ENCODE results near the gene INTS4. TPM values are rescaled to one million over a fixed set of nuclear protein-coding genes. Genes with fewer than 3 reads are reported as not detected.
"Not testable (repeated sequence)": the region's sequence is repeated elsewhere in the genome, so short reads cannot be mapped to it uniquely, and the experiment has no call there.

The INTS4 gene
- total and polyA plus RNA-seq, 10 of the 15 experiments (the other 5 are each of a cell fraction or from before 2014, with no cell fraction given): 20.2 to 50.5 (median 40.0) TPM

GRCh38 chr11:77908835-77909234 is 85.6 kb downstream of the INTS4 start (continued):
- TF ChIP-seq ZZZ3 (IDR thresholded peaks at IDR 0.05; ENCODE audit: control insufficient read depth, insufficient read length, low read depth) (no peak), BHLHE40 (IDR thresholded peaks at IDR 0.05; ENCODE audit: borderline replicate concordance in 1 of 2, low read depth in 2 of 2, low read length in 1 of 2) (no peak)

GRCh38 chr11:77894949-77895348 is 99.5 kb downstream of the INTS4 start:
- SMC1A ChIA-PET (ENCODE audit: uncharacterized antibody, unreplicated experiment); FAIRE-seq; H2AFZ ChIP-seq (ENCODE audit: control insufficient read depth, low read depth, low read length); H3K9me3 ChIP-seq (replicated peaks; ENCODE audit: control insufficient read depth, insufficient read depth, low read length); CTCF ChIA-PET; DNase-seq (ENCODE audit: low read depth, low spot score); H3K4me3 ChIP-seq; BruUV-seq (replicated peaks); H3K4me2 ChIP-seq (ENCODE audit: control insufficient read depth, insufficient read depth); POLR2A ChIA-PET; in situ Hi-C loops (cut with MboI); intact Hi-C loops (cut with micrococcal nuclease; ENCODE audit: unreplicated experiment); H3K27me3 ChIP-seq (replicated peaks in 1 of 2; ENCODE audit: control insufficient read depth in 2 of 2, insufficient read depth in 2 of 2, low read length in 1 of 2); ATAC-seq; H4K20me1 ChIP-seq (ENCODE audit: control insufficient read depth, insufficient read depth); H3K36me3 ChIP-seq (ENCODE audit: control insufficient read depth in 2 of 2, insufficient read depth in 2 of 2, low read length in 1 of 2); H3K9ac ChIP-seq (ENCODE audit: control insufficient read depth, insufficient read depth, low read length); H3K27ac ChIP-seq (ENCODE audit: control insufficient read depth, insufficient read depth); RAD21 ChIA-PET (ENCODE audit: unreplicated experiment); H3K4me1 ChIP-seq (ENCODE audit: control insufficient read depth, insufficient read depth, low read length); H3K79me2 ChIP-seq (ENCODE audit: control insufficient read depth, insufficient read depth, low read length): not testable (repeated sequence)
- WGBS (ENCODE audit: insufficient coverage, insufficient replicate concordance, low lambda C conversion rate, missing lambda C conversion rate): 100% methylated on average over 1 of the region's 1 CpG

- 92% methylated on average over 1 of the region's 4 CpGs for WGBS (ENCODE audit: insufficient coverage, insufficient replicate concordance, low lambda C conversion rate, missing lambda C conversion rate)
- DNase-seq (ENCODE audit: low read depth, low spot score); CTCF ChIA-PET; H3K4me2 ChIP-seq (ENCODE audit: control insufficient read depth, insufficient read depth); H3K27ac ChIP-seq (ENCODE audit: control insufficient read depth, insufficient read depth); H3K79me2 ChIP-seq (ENCODE audit: control insufficient read depth, insufficient read depth, low read length); H3K36me3 ChIP-seq (ENCODE audit: control insufficient read depth in 2 of 2, insufficient read depth in 2 of 2, low read length in 1 of 2); H3K9me3 ChIP-seq (replicated peaks; ENCODE audit: control insufficient read depth, insufficient read depth, low read length); H3K4me3 ChIP-seq; BruUV-seq (replicated peaks); ATAC-seq; SMC1A ChIA-PET (ENCODE audit: uncharacterized antibody, unreplicated experiment); H3K4me1 ChIP-seq (ENCODE audit: control insufficient read depth, insufficient read depth, low read length); H4K20me1 ChIP-seq (ENCODE audit: control insufficient read depth, insufficient read depth); H3K9ac ChIP-seq (ENCODE audit: control insufficient read depth, insufficient read depth, low read length); intact Hi-C loops (cut with micrococcal nuclease; ENCODE audit: unreplicated experiment); H2AFZ ChIP-seq (ENCODE audit: control insufficient read depth, low read depth, low read length); in situ Hi-C loops (cut with MboI); POLR2A ChIA-PET; RAD21 ChIA-PET (ENCODE audit: unreplicated experiment); H3K27me3 ChIP-seq (replicated peaks in 1 of 2; ENCODE audit: control insufficient read depth in 2 of 2, insufficient read depth in 2 of 2, low read length in 1 of 2); FAIRE-seq: not testable (repeated sequence)
These were observed 102.8 kb downstream of the INTS4 start for GRCh38 chr11:77891703-77892102.

- H3K79me2 ChIP-seq (ENCODE audit: control insufficient read depth, insufficient read depth, low read length); H3K36me3 ChIP-seq (ENCODE audit: control insufficient read depth in 2 of 2, insufficient read depth in 2 of 2, low read length in 1 of 2); BruUV-seq (replicated peaks); H3K4me2 ChIP-seq (ENCODE audit: control insufficient read depth, insufficient read depth); RAD21 ChIA-PET (ENCODE audit: unreplicated experiment); H3K4me3 ChIP-seq; CTCF ChIA-PET; H3K27ac ChIP-seq (ENCODE audit: control insufficient read depth, insufficient read depth); H3K9me3 ChIP-seq (replicated peaks; ENCODE audit: control insufficient read depth, insufficient read depth, low read length); ATAC-seq; H2AFZ ChIP-seq (ENCODE audit: control insufficient read depth, low read depth, low read length); FAIRE-seq; H3K4me1 ChIP-seq (ENCODE audit: control insufficient read depth, insufficient read depth, low read length); DNase-seq (ENCODE audit: low read depth, low spot score); intact Hi-C loops (cut with micrococcal nuclease; ENCODE audit: unreplicated experiment); in situ Hi-C loops (cut with MboI); H3K27me3 ChIP-seq (replicated peaks in 1 of 2; ENCODE audit: control insufficient read depth in 2 of 2, insufficient read depth in 2 of 2, low read length in 1 of 2); H3K9ac ChIP-seq (ENCODE audit: control insufficient read depth, insufficient read depth, low read length); SMC1A ChIA-PET (ENCODE audit: uncharacterized antibody, unreplicated experiment); H4K20me1 ChIP-seq (ENCODE audit: control insufficient read depth, insufficient read depth); POLR2A ChIA-PET: not testable (repeated sequence)
- WGBS (ENCODE audit: insufficient coverage, insufficient replicate concordance, low lambda C conversion rate, missing lambda C conversion rate): 98% methylated on average over 7 of the region's 7 CpGs
These were observed 103.2 kb downstream of the INTS4 start for GRCh38 chr11:77891256-77891655.

GRCh38 chr11:77890619-77891056 is 103.8 kb downstream of the INTS4 start:
- RAD21 ChIA-PET (ENCODE audit: unreplicated experiment); H3K27me3 ChIP-seq (replicated peaks in 1 of 2; ENCODE audit: control insufficient read depth in 2 of 2, insufficient read depth in 2 of 2, low read length in 1 of 2); in situ Hi-C loops (cut with MboI); intact Hi-C loops (cut with micrococcal nuclease; ENCODE audit: unreplicated experiment); H3K4me2 ChIP-seq (ENCODE audit: control insufficient read depth, insufficient read depth); H3K27ac ChIP-seq (ENCODE audit: control insufficient read depth, insufficient read depth); FAIRE-seq; CTCF ChIA-PET; H3K36me3 ChIP-seq (ENCODE audit: control insufficient read depth in 2 of 2, insufficient read depth in 2 of 2, low read length in 1 of 2); H3K4me1 ChIP-seq (ENCODE audit: control insufficient read depth, insufficient read depth, low read length); POLR2A ChIA-PET; H4K20me1 ChIP-seq (ENCODE audit: control insufficient read depth, insufficient read depth); SMC1A ChIA-PET (ENCODE audit: uncharacterized antibody, unreplicated experiment); BruUV-seq (replicated peaks); H3K9me3 ChIP-seq (replicated peaks; ENCODE audit: control insufficient read depth, insufficient read depth, low read length); ATAC-seq; H2AFZ ChIP-seq (ENCODE audit: control insufficient read depth, low read depth, low read length); DNase-seq (ENCODE audit: low read depth, low spot score); H3K79me2 ChIP-seq (ENCODE audit: control insufficient read depth, insufficient read depth, low read length); H3K4me3 ChIP-seq; H3K9ac ChIP-seq (ENCODE audit: control insufficient read depth, insufficient read depth, low read length): not testable (repeated sequence)
- WGBS (ENCODE audit: insufficient coverage, insufficient replicate concordance, low lambda C conversion rate, missing lambda C conversion rate): 73% methylated on average over 4 of the region's 4 CpGs

All from GM12878 (cell line).